HUES48 (cell line): ENCODE results near the gene CD300LF.

Experiments
- H3K27ac ChIP-seq: one replicate; pipeline ENCODE4 v1.7.0; 2013; ENCODE audit warnings: low read depth, low read length, inconsistent platforms
- H3K27me3 ChIP-seq: 2 replicates; pipeline ENCODE4 v1.6.1; 2013; ENCODE audit warnings: mild to moderate bottlenecking, low read length; ENCODE audit not compliant: control insufficient read depth, insufficient read depth
- H3K36me3 ChIP-seq: 2 replicates; pipeline ENCODE4 v1.6.1; 2013; ENCODE audit warnings: low read length; ENCODE audit not compliant: control insufficient read depth, insufficient read depth
- H3K4me1 ChIP-seq: 2 replicates; pipeline ENCODE4 v1.6.1; 2013; ENCODE audit warnings: mild to moderate bottlenecking, low read length; ENCODE audit not compliant: control insufficient read depth, insufficient read depth
- H3K4me3 ChIP-seq: 2 replicates; pipeline ENCODE4 v1.5.1; 2013; ENCODE audit warnings: mild to moderate bottlenecking, low read depth, low read length
- H3K9ac ChIP-seq: 2 replicates; pipeline ENCODE4 v1.6.1; 2013; ENCODE audit warnings: mild to moderate bottlenecking, low read depth, low read length, moderate library complexity
- H3K9me3 ChIP-seq: 2 replicates; pipeline ENCODE4 v1.6.1; 2013; ENCODE audit warnings: low read length; ENCODE audit not compliant: control insufficient read depth, insufficient read depth

The CD300LF gene

GRCh38 chr17:74738051-74738996 is 25.6 kb upstream of the CD300LF start:
- H3K27me3 ChIP-seq, result peaks cover 17% of the 10 kb centered on the region; the same call in 1 of the 2 replicates
- no peak overlapping the region for H3K9ac ChIP-seq
- no peak overlapping the region for H3K27ac ChIP-seq
- no peaks in the 10 kb centered on the region for H3K9me3 ChIP-seq
- no peaks in the 10 kb centered on the region for H3K36me3 ChIP-seq
- H3K4me1 ChIP-seq, result peaks cover 7% of the 10 kb centered on the region
- H3K4me3 ChIP-seq, result peak overlapping the region; percentile 81

GRCh38 chr17:74737299-74738050 is 24.8 kb upstream of the CD300LF start:
- no peak overlapping the region for H3K9ac ChIP-seq
- H3K4me3 ChIP-seq, result peak overlapping the region; percentile 81
- H3K4me1 ChIP-seq, result peaks cover 7% of the 10 kb centered on the region
- H3K9me3 ChIP-seq, result no peaks in the 10 kb centered on the region
- H3K27me3 ChIP-seq, result peaks cover 17% of the 10 kb centered on the region; the same call in 1 of the 2 replicates
- H3K27ac ChIP-seq, result peak overlapping the region; percentile 17
- H3K36me3 ChIP-seq, result no peaks in the 10 kb centered on the region

- Histone ChIP-seq H3K36me3 (no peaks in the 10 kb centered on the region), H3K4me3 (peak within 1 kb of the TSS; percentile 81), H3K9me3 (no peaks in the 10 kb centered on the region), H3K4me1 (peaks cover 7% of the 10 kb centered on the region), H3K27ac (peak within 1 kb of the TSS; percentile 17), H3K9ac (no peak within 1 kb of the TSS), H3K27me3 (peaks cover 17% of the 10 kb centered on the region; the same call in 1 of the 2 replicates)
These were observed 24.0 kb upstream of the CD300LF start, which contains the start of gene RAB37 for GRCh38 chr17:74736513-74737298. Gene RAB37, plus strand, starts transcription at chr17:74737256. Its CDS starts 17 bp downstream, at chr17:74737273.

GRCh38 chr17:74734256-74734655 is 21.5 kb upstream of the CD300LF start:
- H3K4me1 ChIP-seq, result peaks cover 7% of the 10 kb centered on the region
- H3K27ac ChIP-seq, result no peak overlapping the region
- no peaks in the 10 kb centered on the region for H3K36me3 ChIP-seq
- no peak overlapping the region for H3K9ac ChIP-seq
- peaks cover 17% of the 10 kb centered on the region; the same call in 1 of the 2 replicates for H3K27me3 ChIP-seq
- H3K9me3 ChIP-seq, result no peaks in the 10 kb centered on the region
- no peak overlapping the region for H3K4me3 ChIP-seq

GRCh38 chr17:74733365-74734122 is 20.8 kb upstream of the CD300LF start:
- no peak overlapping the region for H3K9ac ChIP-seq
- no peaks in the 10 kb centered on the region for H3K36me3 ChIP-seq
- H3K27ac ChIP-seq, result no peak overlapping the region
- H3K9me3 ChIP-seq, result 0 out of 2 replicates have a peak, but pooled peaks cover 1% of the 10 kb centered on the region
- peaks cover 7% of the 10 kb centered on the region for H3K4me1 ChIP-seq
- no peak overlapping the region for H3K4me3 ChIP-seq
- H3K27me3 ChIP-seq, result peaks cover 13% of the 10 kb centered on the region; the same call in 1 of the 2 replicates

- no peak overlapping the region for H3K9ac ChIP-seq
- no peak overlapping the region for H3K4me3 ChIP-seq
- H3K27ac ChIP-seq, result no peak overlapping the region
- H3K4me1 ChIP-seq, result no peaks in the 10 kb centered on the region; the same call in 1 of the 2 replicates
- H3K36me3 ChIP-seq, result no peaks in the 10 kb centered on the region
- H3K27me3 ChIP-seq, result peaks cover 11% of the 10 kb centered on the region; the same call in 1 of the 2 replicates
- peaks cover 5% of the 10 kb centered on the region; the same call in 1 of the 2 replicates for H3K9me3 ChIP-seq
These were observed 19.5 kb upstream of the CD300LF start for GRCh38 chr17:74732042-74732867.

GRCh38 chr17:74731347-74731605 is 18.6 kb upstream of the CD300LF start:
- Histone ChIP-seq H3K9ac (no peak overlapping the region), H3K27ac (no peak overlapping the region), H3K9me3 (peaks cover 5% of the 10 kb centered on the region; the same call in 1 of the 2 replicates), H3K36me3 (no peaks in the 10 kb centered on the region), H3K4me3 (no peak overlapping the region), H3K4me1 (no peaks in the 10 kb centered on the region; the same call in 1 of the 2 replicates), H3K27me3 (peaks cover 11% of the 10 kb centered on the region; the same call in 1 of the 2 replicates)

GRCh38 chr17:74730491-74731346 is 18.0 kb upstream of the CD300LF start:
- Histone ChIP-seq H3K9ac (no peak overlapping the region), H3K36me3 (no peaks in the 10 kb centered on the region), H3K27ac (no peak overlapping the region), H3K4me1 (no peaks in the 10 kb centered on the region), H3K9me3 (peaks cover 5% of the 10 kb centered on the region; the same call in 1 of the 2 replicates), H3K27me3 (peaks cover 7% of the 10 kb centered on the region; the same call in 1 of the 2 replicates), H3K4me3 (no peak overlapping the region)

- H3K27me3 ChIP-seq, result no peaks in the 10 kb centered on the region
- H3K4me3 ChIP-seq, result no peak overlapping the region
- no peaks in the 10 kb centered on the region for H3K36me3 ChIP-seq
- peaks cover 5% of the 10 kb centered on the region; the same call in 1 of the 2 replicates for H3K9me3 ChIP-seq
- no peak overlapping the region for H3K27ac ChIP-seq
- no peaks in the 10 kb centered on the region for H3K4me1 ChIP-seq
- H3K9ac ChIP-seq, result no peak overlapping the region
These were observed 17.1 kb upstream of the CD300LF start for GRCh38 chr17:74729866-74730265.
